GM19467 (cell line): ENCODE measurements around the gene ADAM12.

Source experiments
- ATAC-seq: cut with Tn5 transposase; IDR thresholded peaks from one replicate; pipeline ENCODE4 v1.9.1; 2021; ENCODE audit warnings: mild to moderate bottlenecking, moderate library complexity; ENCODE audit not compliant: unreplicated experiment

Gene ADAM12

DNA sequence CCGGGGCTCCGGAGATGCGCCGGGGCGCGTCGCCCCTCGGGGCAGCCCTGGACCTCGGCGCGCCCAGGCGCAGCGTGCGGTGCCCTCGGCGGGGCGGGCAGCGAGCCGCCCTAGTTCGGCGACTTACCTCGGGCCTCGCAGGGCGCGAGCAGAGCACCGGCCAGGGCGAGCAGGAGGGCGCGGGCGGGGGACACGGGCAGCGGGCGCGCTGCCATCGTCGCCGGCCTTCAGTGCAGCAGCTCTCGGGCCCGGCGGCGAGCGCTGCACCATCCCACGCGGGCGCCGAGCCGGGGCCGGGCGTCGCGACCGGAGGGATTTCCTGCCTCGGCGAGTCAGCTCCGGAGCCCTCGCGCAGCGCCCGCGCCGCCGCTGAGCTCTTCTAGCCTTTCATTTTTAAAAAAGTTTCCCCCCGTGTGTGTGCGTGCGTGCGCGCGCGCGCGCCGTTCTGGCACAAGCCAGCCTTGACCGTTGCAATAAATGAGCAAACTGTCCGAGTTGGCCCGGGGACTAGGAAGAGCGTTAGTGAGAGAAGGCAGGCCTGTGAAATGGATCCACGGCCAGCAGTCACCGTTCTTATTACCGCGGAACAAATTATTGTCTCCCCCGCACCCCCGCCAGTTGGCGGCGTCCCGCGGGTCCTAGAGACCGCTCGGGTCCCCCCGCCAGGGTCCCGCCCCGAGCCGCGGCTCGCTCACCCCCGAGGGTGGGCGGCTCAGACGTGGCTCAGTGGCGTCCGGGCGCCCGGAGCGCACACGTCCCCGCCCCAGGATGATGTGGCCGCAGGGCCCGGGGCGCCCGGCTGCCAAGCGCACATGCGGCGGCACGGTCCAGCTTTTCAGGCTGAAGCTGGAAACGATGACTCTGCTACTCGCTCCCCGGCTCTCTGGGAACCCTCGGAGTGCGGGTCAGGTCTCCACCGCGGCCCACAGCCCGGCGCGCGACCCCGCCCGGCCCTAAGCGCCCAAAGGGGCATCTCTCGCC lies at the start of gene ADAM12:
Gene ADAM12, minus strand, starts transcription at position 547 of the 981 bp plus-strand sequence. Its CDS starts 332 bp downstream, at position 215.
- no peak for ATAC-seq

DNA sequence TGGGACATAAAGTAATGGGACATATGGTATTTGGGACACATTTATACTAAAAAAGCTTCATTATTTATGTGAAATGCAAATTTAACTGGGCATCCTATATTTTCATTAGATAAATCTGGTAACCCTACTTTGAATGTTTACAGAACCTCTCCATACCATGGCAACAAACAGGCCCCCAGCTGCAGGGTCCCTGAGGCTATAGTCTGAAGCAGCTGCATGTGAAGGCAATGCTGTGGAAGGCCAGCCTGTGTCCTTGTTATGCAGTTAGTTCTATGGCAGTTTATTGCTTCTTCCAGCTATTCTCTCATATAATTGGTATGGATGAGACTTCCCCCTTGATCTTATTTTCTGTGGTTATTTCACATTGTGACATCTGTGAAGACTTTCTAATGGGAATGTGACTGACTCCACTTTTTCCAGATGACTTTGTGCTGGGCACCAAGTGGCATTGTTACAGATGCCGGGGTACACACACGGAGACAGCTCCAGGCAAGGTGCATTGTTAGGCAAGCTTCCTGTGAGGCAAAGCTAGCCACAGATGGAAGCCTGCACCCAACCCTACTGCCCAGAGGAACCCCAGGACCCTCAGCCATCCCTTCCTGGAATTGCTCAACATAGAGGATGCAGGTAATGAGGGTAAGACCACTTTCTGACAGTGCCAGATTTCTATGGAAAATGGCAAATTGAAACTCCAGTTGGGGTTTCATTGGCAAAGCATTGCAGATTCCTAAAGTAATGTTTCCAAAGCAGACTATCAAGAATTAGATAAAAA lies 49.5 kb upstream of the ADAM12 start:
- no peak for ATAC-seq

- ATAC-seq, result no peak
These were observed 46.0 kb upstream of the ADAM12 start for GRCh38 chr10:126434235-126434634.

DNA sequence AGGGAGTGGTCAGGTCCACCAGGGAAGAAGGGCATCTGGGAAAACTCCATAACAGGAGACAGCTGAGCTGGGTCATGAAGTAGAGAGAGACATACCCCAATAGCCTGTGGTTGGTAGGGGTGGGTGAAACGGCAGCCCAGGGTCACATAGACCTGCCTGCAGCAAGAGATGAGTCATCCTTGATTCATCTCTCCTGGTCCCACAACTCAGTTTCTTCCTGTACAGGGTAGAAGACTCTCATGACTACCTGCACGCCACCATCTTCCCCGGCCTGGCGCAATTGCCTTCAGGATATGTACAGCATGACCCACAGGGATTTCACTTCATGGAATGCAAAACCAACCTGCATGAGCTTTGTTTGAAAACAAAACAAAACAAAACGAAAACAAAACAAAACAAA lies 45.1 kb upstream of the ADAM12 start:
- ATAC-seq, result no peak

DNA sequence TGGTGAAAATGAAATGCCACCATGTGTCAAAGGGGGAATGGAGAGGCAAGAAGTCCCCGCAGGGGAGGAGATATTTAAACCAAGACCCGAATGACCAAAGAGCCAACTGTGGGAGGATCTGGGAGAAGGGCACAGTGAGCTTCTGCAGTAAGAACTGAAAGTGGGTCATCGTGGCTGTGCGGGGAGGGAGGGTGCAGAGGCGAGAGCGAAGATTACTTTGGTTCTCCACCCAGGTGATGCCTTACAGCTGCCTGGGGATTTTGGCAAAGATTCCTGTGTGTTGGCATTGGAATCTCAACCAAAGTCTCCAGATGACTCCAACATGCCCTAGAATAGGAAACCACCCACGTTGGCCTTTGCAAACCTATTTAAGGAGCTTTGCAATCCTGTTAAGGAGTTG lies 44.2 kb upstream of the ADAM12 start:
- no peak for ATAC-seq

DNA sequence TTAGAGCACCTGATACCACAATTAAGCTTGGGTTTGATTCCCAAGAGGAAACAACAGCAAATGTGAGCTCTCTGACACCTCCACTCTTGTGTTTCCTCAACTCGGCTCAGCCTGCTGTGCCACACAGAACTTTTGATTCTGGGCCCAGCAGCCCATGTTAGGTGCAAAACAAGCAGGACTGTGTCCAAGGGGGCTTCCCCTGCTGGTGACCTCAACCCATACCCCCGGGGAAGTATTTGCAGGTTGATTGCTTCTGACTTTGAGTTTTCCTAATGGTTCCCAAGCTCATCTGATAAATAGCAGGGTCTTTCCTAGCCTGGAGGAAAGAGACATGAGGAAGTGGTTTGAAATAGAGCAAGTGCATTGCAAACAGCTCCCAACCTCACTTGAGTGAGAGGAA lies 43.5 kb upstream of the ADAM12 start:
- ATAC-seq, result no peak

DNA sequence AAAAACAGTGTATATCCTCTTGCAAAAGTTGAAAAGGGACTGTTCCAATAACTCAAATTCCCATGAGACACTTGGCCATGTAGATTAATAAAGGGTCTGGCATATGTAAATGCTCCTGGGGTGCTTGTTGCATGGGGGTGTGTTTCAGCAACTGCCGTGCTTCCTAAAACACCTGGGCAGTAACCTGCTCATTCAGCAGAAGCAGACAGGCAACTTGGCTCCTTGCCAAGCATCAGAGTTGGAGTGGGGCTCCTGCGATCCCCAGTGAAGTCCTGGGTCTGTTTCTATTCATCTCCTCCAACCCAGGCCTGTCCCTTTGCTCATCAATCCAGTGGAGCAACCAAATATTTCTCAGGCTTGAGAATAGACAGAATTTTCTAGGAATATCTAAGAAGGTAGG lies 42.2 kb upstream of the ADAM12 start:
- no peak for ATAC-seq

DNA sequence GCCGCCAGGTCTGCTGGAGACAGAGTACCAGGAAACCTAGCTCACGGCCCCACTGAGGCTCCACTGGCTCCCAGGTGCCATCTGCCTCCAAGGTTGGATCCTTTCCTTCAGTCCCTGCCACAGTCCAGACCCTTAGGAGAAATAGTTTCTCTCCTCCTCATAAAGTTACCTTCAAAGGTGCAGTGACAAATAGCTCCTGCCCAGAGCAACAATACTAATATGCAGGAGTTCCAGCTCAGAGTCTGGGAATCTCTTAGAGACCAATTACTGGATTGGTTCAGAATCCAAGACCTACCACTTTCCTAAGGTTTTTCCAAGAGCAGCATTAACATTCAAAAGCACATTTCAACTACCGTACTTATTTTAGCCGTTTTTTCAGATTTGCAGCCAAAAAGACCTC lies 41.0 kb upstream of the ADAM12 start:
- ATAC-seq, result no peak

- ATAC-seq, result no peak
These were observed 37.3 kb upstream of the ADAM12 start for GRCh38 chr10:126425489-126426065.

- no peak for ATAC-seq
These were observed 36.8 kb upstream of the ADAM12 start for GRCh38 chr10:126425032-126425431.

DNA sequence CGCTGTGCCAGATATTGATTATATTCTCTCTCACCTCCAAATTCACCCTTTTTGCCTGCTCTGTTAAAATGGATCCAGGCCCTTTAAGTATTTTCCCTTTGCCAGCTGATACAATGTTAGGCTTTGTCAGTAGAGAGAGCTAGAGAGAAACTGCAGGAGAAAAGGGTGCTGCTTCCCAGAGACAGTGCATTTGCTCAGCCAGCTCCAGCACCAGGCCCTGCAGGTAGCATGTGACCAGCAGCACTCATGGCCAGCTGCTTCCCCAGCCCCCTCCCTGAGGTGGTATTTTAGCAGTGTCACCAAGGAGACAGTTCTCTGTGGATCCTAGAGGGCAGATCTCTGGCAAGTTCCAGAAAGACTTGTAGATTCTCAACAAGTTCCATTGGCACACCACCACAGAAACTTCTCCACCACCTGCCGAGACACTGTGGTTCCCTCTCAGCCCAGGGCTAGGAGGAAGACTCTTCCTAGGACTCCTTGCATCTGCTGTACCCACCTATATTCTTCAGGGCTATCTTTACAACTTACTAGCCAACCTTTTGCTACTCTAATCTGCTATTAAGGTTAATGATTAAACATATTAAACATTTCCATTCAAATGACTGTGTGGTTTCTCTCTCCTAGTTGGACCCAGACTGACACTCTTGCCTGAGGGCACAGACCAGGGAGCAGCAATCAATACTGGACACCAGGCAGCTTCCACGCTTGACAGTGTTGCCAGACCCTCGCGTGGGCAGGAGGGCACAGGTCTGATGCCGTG lies 35.6 kb upstream of the ADAM12 start:
- ATAC-seq, result no peak

GRCh38 chr10:126422567-126422966 lies 34.3 kb upstream of the ADAM12 start:
- ATAC-seq, result no peak

- no peak for ATAC-seq
These were observed 33.5 kb upstream of the ADAM12 start for GRCh38 chr10:126421756-126422256.

DNA sequence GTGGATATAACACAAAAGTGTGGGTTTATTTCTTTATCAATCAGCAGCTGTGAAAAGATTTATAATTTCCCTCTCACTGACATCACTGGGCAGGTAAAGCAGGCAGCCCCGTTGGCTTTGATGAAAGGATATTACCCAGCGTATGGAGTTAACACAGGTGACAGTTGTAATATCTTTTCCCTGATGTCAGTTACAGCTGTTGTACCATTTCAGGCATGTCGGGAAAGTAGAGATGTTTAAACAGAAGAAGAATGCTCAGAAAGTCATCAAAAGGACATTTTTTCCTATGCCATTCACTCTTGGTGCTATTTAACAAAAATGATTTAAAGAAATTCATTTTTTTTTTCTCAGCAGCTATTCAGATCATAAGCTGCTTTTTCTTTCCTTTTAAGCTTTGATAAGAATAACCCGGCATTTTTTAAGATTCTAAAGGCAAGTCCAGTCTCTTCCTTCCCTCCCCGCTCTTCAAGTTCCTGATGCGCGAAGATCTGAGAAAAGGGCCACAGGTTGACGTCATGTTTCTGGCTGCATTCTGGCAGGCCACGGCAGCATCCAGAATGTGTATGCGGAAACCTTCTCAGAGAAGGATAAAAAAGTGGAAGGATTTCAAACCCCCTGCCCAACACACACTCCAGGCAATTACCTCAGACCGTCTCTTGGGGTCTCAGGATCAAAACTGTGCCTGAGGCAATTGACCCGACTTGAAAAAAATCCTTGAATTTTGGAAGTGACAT lies 32.5 kb upstream of the ADAM12 start:
- ATAC-seq, result no peak

DNA sequence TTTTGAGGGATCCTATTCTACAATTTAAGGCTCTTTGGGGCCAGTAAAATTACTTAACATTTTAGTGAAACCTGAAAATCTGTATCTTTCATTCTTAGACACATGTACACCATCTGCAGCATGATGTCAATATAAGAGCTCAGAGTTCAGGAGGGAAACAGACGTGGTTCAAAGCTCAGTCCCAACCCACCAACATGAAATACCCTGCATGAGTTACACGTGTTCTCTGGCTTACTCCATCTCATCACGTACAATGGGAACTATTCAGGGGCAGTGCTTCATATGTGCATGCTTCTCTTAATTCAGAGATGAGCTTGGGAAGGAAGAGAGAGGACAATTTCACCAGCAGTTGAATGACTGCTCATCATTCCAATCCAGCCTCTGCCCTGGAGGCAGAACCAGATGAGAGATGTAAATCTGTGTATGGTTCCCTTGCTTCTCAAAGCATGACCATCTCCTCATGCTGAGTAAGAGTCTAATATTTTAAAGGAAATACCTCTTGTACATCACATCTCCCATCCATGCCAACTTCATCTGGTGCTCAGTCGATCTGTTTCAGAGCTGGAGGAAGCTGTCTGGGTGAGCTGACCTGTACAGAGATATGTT lies 29.0 kb upstream of the ADAM12 start:
- ATAC-seq, result no peak

- no peak for ATAC-seq
These were observed 21.5 kb upstream of the ADAM12 start for GRCh38 chr10:126409821-126410220.

GRCh38 chr10:126408953-126409641 lies 20.8 kb upstream of the ADAM12 start:
- no peak for ATAC-seq

DNA sequence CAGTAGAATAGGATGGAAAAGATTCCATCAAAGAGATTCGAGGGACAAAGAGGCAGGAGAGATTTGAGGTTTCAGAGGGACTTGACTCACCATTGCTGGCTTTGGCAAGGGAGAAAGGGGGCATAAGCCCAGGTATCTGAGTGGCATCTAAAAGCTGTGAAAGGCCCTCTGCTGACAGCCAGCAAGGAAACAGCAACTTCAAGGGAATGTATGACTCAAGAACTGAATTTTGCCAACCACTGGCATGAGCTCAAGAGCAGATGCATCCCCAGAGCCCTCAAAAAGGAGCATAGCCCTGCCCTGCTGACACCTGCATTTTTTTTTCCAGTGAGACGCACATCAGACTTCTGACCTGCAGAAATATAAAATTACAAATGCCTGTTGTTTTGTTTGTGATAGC lies 19.6 kb upstream of the ADAM12 start:
- no peak for ATAC-seq

DNA sequence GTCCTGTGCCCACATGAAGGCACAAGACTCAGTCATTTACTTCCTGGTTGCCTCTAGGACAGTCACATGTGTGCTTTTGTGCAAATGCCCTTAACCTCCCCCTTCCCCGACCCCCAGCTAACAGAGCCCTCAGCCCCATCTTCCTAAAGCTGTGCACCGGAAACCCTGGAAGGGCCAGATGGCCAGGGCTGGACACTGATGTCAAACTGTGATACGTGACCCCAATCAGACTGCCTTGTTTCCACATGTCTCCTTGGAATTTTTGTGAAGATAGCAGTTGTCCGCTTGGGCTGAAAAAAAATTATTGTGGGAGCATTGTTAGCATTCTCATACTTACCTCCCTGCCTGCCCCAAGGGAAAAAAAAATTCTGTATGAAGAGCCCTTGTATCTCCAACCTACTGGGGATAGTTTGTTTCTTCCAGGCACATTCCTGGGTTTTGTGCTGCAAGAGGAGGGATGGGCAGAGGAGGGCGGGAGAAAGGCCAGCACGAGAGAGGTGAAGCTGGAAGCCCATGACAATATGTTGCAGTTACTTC lies 17.0 kb upstream of the ADAM12 start:
- ATAC-seq, result no peak
